WTC11 (cell line): ENCODE results near the gene NFIC. TPM values are rescaled to one million over a fixed set of nuclear protein-coding genes. Genes with fewer than 3 reads are reported as not detected.
"Not testable (repeated sequence)": the region's sequence is repeated elsewhere in the genome, so short reads cannot be mapped to it uniquely, and the experiment has no call there.

Source experiments
- ATAC-seq: fragments of 200-7000 bp; cut with Tn5 transposase; 2 replicates; pipeline ENCODE4 v1.10.0; 2021; ENCODE audit warnings: mild to moderate bottlenecking, moderate library complexity
- CTCF ChIA-PET: fragments of 300-600 bp; sonication (Branson Sonifier 250); formaldehyde crosslinking; loops from one replicate; lab custom pipeline; 2021; ENCODE audit warnings: antibody characterized with exemption; lab: Charles Lee
- POLR2A ChIA-PET: fragments of 350-600 bp; sonication (Branson Sonifier 250); formaldehyde crosslinking; loops from one replicate; lab custom pipeline; 2021; ENCODE audit warnings: antibody characterized with exemption; lab: Charles Lee
- DNase-seq: peaks from one replicate; pipeline ENCODE4 v3.0.0; 2021; ENCODE audit warnings: low spot score
- H3K27ac Mint-ChIP-seq: 2 replicates; pipeline ENCODE4 v1.8.0; 2021; ENCODE audit warnings: mixed read lengths
- H3K27me3 Mint-ChIP-seq: 2 replicates; pipeline ENCODE4 v1.8.0; 2021; ENCODE audit warnings: low read depth, mild to moderate bottlenecking, moderate library complexity, mixed read lengths
- H3K36me3 Mint-ChIP-seq: 2 replicates; pipeline ENCODE4 v1.8.0; 2021; ENCODE audit warnings: mixed read lengths
- H3K4me1 Mint-ChIP-seq: 2 replicates; pipeline ENCODE4 v1.8.0; 2022; ENCODE audit warnings: mixed read lengths
- H3K4me3 Mint-ChIP-seq: 2 replicates; pipeline ENCODE4 v1.8.0; 2021; ENCODE audit warnings: mild to moderate bottlenecking, moderate library complexity, mixed read lengths
- H3K9me3 Mint-ChIP-seq: 2 replicates; pipeline ENCODE4 v1.8.0; 2021; ENCODE audit warnings: mixed read lengths
- AFF4 ChIP-seq: sonication (generic); formaldehyde crosslinking; IDR thresholded peaks from 2 replicates; pipeline ENCODE4 v1.8.1; 2023; ENCODE audit warnings: mild to moderate bottlenecking, missing genetic modification reagents, borderline replicate concordance
- CREB1 ChIP-seq: sonication (generic); formaldehyde crosslinking; IDR thresholded peaks from 2 replicates; pipeline ENCODE4 v1.8.0; 2023; ENCODE audit warnings: mild to moderate bottlenecking, missing genetic modification reagents
- FOXK1 ChIP-seq: sonication (generic); formaldehyde crosslinking; IDR thresholded peaks from 2 replicates; pipeline ENCODE4 v1.8.0; 2022; ENCODE audit warnings: mild to moderate bottlenecking, moderate library complexity, missing genetic modification reagents
- GRHL2 ChIP-seq: fragments of 250-450 bp; sonication (Bioruptor Pico); IDR thresholded peaks from 2 replicates; pipeline ENCODE4 v1.8.0; 2022; ENCODE audit warnings: mild to moderate bottlenecking, moderate library complexity; ENCODE audit not compliant: insufficient replicate concordance, severe bottlenecking
- JAZF1 ChIP-seq: fragments of 250-450 bp; sonication (Bioruptor Pico); IDR thresholded peaks from 2 replicates; pipeline ENCODE4 v1.9.0; 2021; ENCODE audit warnings: moderate library complexity, mild to moderate bottlenecking, inconsistent platforms
- MXD4 ChIP-seq: fragments of 250-450 bp; sonication (Bioruptor Pico); IDR thresholded peaks from 2 replicates; pipeline ENCODE4 v1.8.0; 2021; ENCODE audit warnings: mild to moderate bottlenecking, moderate library complexity, borderline replicate concordance
- NFYB ChIP-seq: sonication (generic); formaldehyde crosslinking; conservative IDR thresholded peaks from 2 replicates; pipeline ENCODE4 v1.8.0; 2022; ENCODE audit warnings: low read depth, missing genetic modification reagents
- USF2 ChIP-seq: sonication (generic); formaldehyde crosslinking; IDR thresholded peaks from 2 replicates; pipeline ENCODE4 v1.8.1; 2023; ENCODE audit warnings: mild to moderate bottlenecking, missing genetic modification reagents, moderate library complexity
- ZNF121 ChIP-seq: sonication (generic); formaldehyde crosslinking; IDR thresholded peaks from 2 replicates; pipeline ENCODE4 v1.8.0; 2023; ENCODE audit warnings: missing genetic modification reagents
- total RNA-seq: library from RNA; stranded (reverse); gene quantifications from 3 replicates; pipeline ENCODE4 v1.2.3, GENCODE V29; 2021
- TF ChIP-seq, protein P1 (sequence below): sonication (generic); formaldehyde crosslinking; conservative IDR thresholded peaks from 2 replicates; pipeline ENCODE4 v1.8.1; 2023; ENCODE audit warnings: mild to moderate bottlenecking, low read depth, missing genetic modification reagents, moderate library complexity

NFIC gene
- total RNA-seq, 1 experiment from 2014 or later: 3.5 TPM

GRCh38 chr19:3374369-3375112, 8.2 kb downstream of the NFIC start (continued):
- no peak for TF ChIP-seq AFF4 (CRISPR knock-in tag)

- no peaks in the 10 kb centered on the region for H3K9me3 Mint-ChIP-seq
- peaks cover 44% of the 10 kb centered on the region for H3K27me3 Mint-ChIP-seq
- H3K4me1 Mint-ChIP-seq: peaks cover 9% of the 10 kb centered on the region
- H3K4me3 Mint-ChIP-seq: no peak overlapping the region
- CTCF ChIA-PET: interaction anchor here (0.6 kb wide), 1 partner anchor 23 kb away, joined by 3 read pairs; no protein-coding TSS in a partner anchor
- POLR2A ChIA-PET: no interaction called here
- DNase-seq (no peak), ATAC-seq (no peak)
- TF ChIP-seq, protein P1, sequence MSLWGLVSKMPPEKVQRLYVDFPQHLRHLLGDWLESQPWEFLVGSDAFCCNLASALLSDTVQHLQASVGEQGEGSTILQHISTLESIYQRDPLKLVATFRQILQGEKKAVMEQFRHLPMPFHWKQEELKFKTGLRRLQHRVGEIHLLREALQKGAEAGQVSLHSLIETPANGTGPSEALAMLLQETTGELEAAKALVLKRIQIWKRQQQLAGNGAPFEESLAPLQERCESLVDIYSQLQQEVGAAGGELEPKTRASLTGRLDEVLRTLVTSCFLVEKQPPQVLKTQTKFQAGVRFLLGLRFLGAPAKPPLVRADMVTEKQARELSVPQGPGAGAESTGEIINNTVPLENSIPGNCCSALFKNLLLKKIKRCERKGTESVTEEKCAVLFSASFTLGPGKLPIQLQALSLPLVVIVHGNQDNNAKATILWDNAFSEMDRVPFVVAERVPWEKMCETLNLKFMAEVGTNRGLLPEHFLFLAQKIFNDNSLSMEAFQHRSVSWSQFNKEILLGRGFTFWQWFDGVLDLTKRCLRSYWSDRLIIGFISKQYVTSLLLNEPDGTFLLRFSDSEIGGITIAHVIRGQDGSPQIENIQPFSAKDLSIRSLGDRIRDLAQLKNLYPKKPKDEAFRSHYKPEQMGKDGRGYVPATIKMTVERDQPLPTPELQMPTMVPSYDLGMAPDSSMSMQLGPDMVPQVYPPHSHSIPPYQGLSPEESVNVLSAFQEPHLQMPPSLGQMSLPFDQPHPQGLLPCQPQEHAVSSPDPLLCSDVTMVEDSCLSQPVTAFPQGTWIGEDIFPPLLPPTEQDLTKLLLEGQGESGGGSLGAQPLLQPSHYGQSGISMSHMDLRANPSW (CRISPR knock-in tag): no peak
- 0 out of 2 replicates have a peak, but pooled peaks have one; percentile 13 for TF ChIP-seq FOXK1 (CRISPR knock-in tag)
- no peak overlapping the region for H3K27ac Mint-ChIP-seq
- H3K36me3 Mint-ChIP-seq: no peaks in the 10 kb centered on the region
Observed at GRCh38 chr19:3375221-3376090, 9.1 kb downstream of the NFIC start.

- not testable (repeated sequence) for H3K4me3 Mint-ChIP-seq, ATAC-seq, H3K36me3 Mint-ChIP-seq
- peak; percentile 76; the same call in 1 of the 2 replicates for TF ChIP-seq ZNF121 (CRISPR knock-in tag)
- TF ChIP-seq, all 79 proteins: peak for 1; not testable (repeated sequence) for 78
- H3K4me1 Mint-ChIP-seq, POLR2A ChIA-PET, H3K9me3 Mint-ChIP-seq, DNase-seq, H3K27ac Mint-ChIP-seq: not testable (repeated sequence)
- H3K27me3 Mint-ChIP-seq: peaks cover 37% of the 10 kb centered on the region
- CTCF ChIA-PET: interaction anchor here (0.6 kb wide), 1 partner anchor 23 kb away, joined by 3 read pairs; no protein-coding TSS in a partner anchor
Observed at GRCh38 chr19:3376091-3376455, 9.7 kb downstream of the NFIC start.

GRCh38 chr19:3378352-3379150, 12.2 kb downstream of the NFIC start:
- POLR2A ChIA-PET: no interaction called here
- H3K27ac Mint-ChIP-seq: no peak overlapping the region
- H3K4me3 Mint-ChIP-seq: no peak overlapping the region
- TF ChIP-seq GRHL2 (CRISPR knock-in tag): no peak
- TF ChIP-seq JAZF1 (CRISPR knock-in tag): no peak
- TF ChIP-seq CREB1: no peak
- no peak for TF ChIP-seq USF2 (CRISPR knock-in tag)
- no peak for TF ChIP-seq NFYB
- no peak for TF ChIP-seq MXD4 (CRISPR knock-in tag)
- no peaks in the 10 kb centered on the region for H3K9me3 Mint-ChIP-seq
- DNase-seq (no peak), ATAC-seq (no peak)
- CTCF ChIA-PET: interaction anchor here (1.0 to 1.7 kb wide), 2 partner anchors 51 to 428 kb away, joined by 3 to 7 read pairs; no protein-coding TSS in a partner anchor
- no peaks in the 10 kb centered on the region for H3K36me3 Mint-ChIP-seq
- 0 out of 2 replicates have a peak, but pooled peaks cover 3% of the 10 kb centered on the region for H3K4me1 Mint-ChIP-seq
- H3K27me3 Mint-ChIP-seq: peaks cover 15% of the 10 kb centered on the region
